GM21447 (cell line): Measurements from ENCODE around the gene TMEM145.
"Not testable (repeated sequence)": the region's sequence is repeated elsewhere in the genome, so short reads cannot be mapped to it uniquely, and the experiment has no call there.

Experiments used
- ATAC-seq: cut with Tn5 transposase; IDR thresholded peaks from one replicate; pipeline ENCODE4 v1.9.1; 2021; ENCODE audit not compliant: unreplicated experiment

TMEM145 gene

GRCh38 chr19:42313840-42314755, 989 bp downstream of the TMEM145 start:
- no peak for ATAC-seq

GRCh38 chr19:42315024-42315423, 1.9 kb downstream of the TMEM145 start:
- no peak for ATAC-seq

DNA sequence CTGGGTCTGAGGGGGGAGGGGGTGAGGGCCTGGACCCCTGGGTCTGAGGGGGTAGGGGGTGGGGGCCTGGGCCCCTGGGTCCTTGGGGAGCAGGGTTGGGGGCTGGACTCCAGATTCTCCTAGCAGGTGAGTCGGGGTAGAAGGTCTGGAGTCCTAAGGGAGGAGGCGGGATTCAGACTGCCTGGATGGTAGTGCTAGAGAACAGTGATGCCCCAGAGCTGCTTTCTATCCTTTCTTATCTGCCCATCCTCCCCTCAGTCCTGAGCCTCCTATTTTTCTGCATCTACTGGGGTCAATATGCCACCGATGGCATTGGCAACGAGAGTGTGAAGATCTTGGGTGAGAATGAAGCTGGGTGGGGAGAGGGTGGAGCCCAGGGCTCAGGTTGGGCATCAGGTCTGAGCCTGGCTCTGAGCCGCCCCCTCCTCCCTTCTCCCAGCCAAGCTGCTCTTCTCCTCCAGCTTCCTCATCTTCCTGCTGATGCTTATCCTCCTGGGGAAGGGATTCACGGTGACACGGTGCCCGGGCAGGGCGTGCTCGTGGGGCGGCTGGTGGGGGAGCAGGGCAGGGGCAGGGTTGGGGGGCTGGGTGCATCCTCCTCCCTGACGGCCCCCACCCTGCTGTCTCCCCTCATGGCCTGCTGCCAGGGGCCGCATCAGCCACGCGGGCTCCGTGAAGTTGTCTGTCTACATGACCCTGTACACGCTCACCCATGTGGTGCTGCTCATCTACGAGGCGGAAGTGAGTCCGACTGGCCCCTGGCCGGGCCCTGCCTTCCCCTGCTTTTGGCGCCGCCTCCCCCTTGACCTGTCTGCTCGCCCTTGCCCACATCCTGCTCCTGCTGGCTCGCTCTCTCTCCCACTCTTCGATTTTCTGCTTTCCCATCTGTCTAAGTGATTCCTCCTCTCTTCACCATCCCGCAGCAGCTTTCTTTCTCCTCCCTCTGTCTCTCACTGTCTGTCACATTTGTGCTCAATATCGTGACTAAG, 3.4 kb downstream of the TMEM145 start:
- ATAC-seq: no peak

- ATAC-seq: no peak
Observed at GRCh38 chr19:42317535-42317934, 4.4 kb downstream of the TMEM145 start.

DNA sequence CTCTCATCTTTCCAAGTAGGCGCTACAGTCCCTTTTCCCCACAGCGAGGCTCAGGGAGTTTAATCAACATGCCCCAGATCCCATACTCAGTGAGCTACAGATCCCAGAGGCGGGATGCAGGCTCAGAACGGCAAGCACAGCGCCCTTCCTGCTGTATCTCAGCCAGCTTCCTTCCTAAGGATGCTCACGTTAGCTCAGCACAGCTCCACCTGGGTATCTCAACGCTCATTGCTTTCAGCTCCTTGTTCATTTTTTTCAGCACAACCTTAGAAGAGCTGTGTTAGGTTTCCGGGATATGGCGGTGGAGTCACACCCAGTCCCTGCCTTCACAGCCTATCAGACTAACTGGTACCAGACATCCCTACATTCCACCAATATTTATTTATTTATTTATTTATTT, 9.2 kb downstream of the TMEM145 start:
- ATAC-seq: no peak

- no peak for ATAC-seq
Observed at GRCh38 chr19:42323473-42323851, 10.4 kb downstream of the TMEM145 start.

GRCh38 chr19:42323852-42324654, 10.9 kb downstream of the TMEM145 start:
- ATAC-seq: no peak

DNA sequence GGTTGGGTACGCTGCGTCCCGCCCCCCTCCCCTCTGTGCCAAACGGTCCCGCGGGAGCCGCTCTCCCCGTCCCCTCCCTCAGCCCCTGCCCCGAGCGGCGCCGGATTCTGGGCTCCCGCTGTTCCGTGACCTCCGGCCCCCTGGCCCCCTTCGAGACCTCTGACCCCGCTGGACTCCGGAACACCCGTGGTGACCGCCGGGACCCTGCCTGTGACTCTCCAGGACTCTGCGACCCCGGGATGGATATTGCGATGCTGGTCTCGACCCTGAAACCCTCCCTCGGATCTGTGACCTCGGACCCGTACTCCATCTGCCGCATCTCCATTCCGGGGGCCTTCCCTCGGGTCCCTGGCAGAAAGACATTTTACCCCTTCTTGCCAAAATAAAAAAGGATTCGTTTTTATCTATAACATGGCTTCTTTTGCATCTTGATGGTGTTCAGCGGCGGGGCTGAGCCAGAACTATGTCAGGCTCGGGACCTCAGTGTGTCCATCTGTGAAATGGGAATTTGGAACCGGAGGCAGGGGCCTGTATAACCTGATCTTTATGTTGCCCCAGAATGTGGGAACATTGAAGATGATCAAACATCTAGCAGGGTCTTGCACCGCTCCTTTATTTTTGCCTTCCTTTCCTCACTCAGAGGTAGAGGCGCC, 11.7 kb downstream of the TMEM145 start:
- no peak for ATAC-seq

DNA sequence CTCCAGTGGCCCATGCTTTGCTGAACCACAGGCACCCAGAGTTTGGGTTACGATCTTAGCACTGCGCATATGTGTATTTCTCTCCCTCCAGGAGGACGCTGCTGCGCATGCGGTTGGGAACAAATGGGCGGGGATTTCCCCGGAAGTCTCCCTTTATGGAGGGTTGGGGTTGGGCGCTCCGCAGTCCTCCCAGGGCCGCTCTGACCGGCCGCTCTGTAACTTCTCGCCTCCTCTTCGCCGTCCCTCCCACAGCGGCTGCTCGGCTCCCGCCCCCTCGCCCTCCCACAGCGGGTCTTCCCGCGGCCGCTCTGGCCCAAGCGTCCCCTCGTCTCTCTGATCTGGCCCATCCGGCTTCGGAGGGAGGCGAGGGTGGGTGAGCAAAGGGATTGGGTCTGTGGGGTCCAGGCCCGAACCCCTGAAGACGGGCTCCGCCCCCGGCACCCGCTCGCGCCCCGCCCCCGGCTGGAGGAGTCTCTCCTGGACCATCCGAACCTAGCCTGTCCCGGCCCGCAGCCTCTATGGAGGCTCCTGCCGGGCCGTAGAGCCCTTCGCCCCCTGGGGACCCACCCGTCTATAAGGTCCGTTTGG, 12.3 kb downstream of the TMEM145 start, which contains the start of gene MEGF8:
Gene MEGF8 (plus strand): TSS at position 328 of the 588 bp plus-strand sequence. CDS start 609 bp downstream, outside the sequence.
- peak; percentile 80 for ATAC-seq

GRCh38 chr19:42325896-42326771, 13.0 kb downstream of the TMEM145 start:
- ATAC-seq: peak; percentile 3

DNA sequence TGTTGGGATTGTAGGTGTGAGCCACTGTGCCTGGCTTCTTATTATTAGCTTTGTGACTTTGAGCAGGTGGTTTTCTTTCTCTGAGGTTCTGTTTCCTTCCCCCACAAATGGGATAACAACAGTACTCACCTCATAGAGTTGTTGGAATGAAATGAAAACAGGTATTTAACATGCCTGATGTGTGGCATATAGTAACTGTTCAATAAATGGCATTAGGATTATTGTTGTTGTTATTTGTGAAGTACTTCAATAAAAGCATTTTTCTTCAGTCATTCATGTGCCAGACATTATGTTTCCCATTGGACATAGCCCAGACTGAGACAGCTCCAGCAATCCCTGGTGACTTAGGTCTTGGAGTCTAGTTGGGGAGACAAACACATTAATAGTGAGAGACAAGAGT, 13.9 kb downstream of the TMEM145 start:
- no peak for ATAC-seq

DNA sequence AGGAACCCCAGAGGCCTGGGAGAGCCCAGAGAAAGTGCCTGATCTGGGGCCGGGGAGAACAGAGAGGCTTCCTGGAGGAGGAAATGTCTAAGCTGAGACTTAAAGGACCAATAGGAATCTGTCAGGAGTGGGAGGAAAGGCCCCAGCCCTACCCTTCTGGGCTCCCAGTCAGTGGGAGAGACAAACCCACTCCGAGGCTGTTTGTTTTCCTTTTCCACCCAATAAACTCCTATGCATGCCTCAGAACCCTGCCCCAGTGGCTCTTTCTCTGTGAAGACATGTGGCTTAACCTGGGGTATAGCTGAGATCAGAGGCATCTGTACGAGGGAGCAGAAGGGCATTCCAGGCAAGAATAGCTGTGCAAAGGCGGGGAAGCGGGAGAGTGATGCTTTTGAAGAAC, 14.3 kb downstream of the TMEM145 start:
- ATAC-seq: no peak

GRCh38 chr19:42328106-42328505, 15.0 kb downstream of the TMEM145 start:
- ATAC-seq: no peak

GRCh38 chr19:42328854-42329253, 15.7 kb downstream of the TMEM145 start:
- ATAC-seq: no peak

DNA sequence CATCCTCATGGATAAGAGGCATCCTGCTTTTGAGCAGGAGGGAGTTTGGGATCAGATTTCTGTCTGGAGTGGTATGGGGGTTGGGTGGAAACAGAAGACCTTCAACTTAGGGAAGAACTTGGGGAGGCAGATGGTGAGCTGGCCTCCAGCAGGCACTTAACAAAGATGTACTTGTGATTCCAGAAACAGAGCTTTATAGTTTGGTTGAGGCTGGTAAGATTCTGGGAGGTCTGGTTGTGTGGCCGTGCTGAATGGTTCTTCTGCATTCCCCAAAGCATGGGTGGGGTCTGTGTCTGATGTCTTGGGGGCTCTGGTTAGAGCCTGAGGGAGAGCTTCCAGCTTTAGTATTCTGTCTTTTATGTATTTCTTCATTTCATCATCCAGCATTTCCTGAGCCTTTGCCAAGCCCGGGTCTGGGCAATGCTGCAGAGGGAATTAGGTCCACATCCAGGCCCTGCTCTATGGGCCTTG, 17.2 kb downstream of the TMEM145 start:
- ATAC-seq: no peak

DNA sequence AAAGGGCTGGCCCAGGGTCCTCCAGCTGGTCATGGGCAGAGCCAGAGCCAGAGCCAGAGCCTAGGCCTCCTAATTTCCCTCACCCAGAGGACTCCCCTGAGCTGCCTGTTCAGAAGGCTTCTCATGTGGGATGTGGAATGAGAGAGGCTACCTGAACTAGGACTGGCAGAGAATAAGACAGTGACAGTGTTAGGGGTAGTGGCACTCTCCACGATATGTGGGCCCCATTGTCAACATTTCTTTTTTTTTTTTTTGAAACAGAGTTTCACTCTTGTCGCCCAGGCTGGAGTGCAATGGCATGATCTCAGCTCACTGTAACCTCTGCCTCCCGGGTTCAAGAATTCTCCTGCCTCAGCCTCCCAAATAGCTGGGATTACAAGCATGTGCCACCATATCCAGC, 18.2 kb downstream of the TMEM145 start:
- ATAC-seq: not testable (repeated sequence)

DNA sequence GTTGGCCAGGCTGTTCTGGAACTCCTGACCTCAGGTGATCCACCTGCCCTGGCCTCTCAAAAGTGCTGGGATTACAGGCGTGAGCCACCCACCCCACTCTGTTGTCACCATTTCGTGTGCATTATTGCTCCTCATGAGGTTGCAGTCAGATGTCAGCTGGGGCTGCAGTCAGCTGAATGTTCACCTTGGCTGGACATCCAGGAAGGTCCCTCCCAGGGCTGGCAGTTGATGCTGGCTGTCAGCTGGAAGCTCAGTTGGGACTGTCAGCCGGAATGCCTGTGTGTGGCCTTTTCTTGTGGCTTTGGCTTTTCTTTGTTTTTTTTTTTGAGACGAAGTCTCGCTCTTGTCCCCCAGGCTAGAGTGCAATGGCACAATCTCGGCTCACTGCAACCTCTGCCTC, 18.9 kb downstream of the TMEM145 start:
- ATAC-seq: no peak

- no peak for ATAC-seq
Observed at GRCh38 chr19:42333018-42333417, 19.9 kb downstream of the TMEM145 start.
